Spinal cord (tissue), 10 donors: ENCODE data around the gene PTGES2. TPM values are rescaled to one million over a fixed set of nuclear protein-coding genes. Genes with fewer than 3 reads are reported as not detected.

Experiments
- DNase-seq, 6 donors: peaks; one replicate each; pipeline versions ENCODE4 v3.0.0 to v3.0.0-alpha.2; 2013 to 2015; ENCODE audit warnings: low spot score in 6 of 6, low read depth in 4 of 6
- H3K27ac ChIP-seq: one replicate; pipeline ENCODE4 v1.5.1; 2013; ENCODE audit warnings: low read depth, low read length, control low read depth
- H3K27me3 ChIP-seq: one replicate; pipeline ENCODE4 v1.6.1; 2013; ENCODE audit warnings: low read length; ENCODE audit not compliant: control insufficient read depth, insufficient read depth
- H3K36me3 ChIP-seq: one replicate; pipeline ENCODE4 v1.6.1; 2013; ENCODE audit warnings: low read length; ENCODE audit not compliant: control insufficient read depth, insufficient read depth
- H3K4me1 ChIP-seq: one replicate; pipeline ENCODE4 v1.6.1; 2013; ENCODE audit warnings: low read length; ENCODE audit not compliant: control insufficient read depth, insufficient read depth
- H3K4me3 ChIP-seq: one replicate; pipeline ENCODE4 v1.5.1; 2013; ENCODE audit warnings: low read depth, low read length, control low read depth
- H3K9me3 ChIP-seq: one replicate; pipeline ENCODE4 v1.6.1; 2013; ENCODE audit warnings: low read length; ENCODE audit not compliant: control insufficient read depth, insufficient read depth
- WGBS: methylation state at CpG from one replicate; pipeline ENCODE4 v1.1.5; 2013; ENCODE audit warnings: missing lambda C conversion rate; ENCODE audit not compliant: insufficient coverage; 5-methylcytosine and 5-hydroxymethylcytosine counted together
- polyA plus RNA-seq, 2 donors: library from polyadenylated mRNA; unstranded; fragments of 120-200 nt; gene quantifications; one replicate each; pipeline ENCODE4 v1.2.1, GENCODE V29; 2013; ENCODE audit not compliant: insufficient read length in 2 of 2
- total RNA-seq, 2 donors: library from RNA; depleted of rRNA in 1 of 2; stranded (reverse); fragments of 120-200 nt in 1 of 2; fragments of >200 nt in 1 of 2; gene quantifications; one replicate each; pipeline versions ENCODE4 v1.2.3 to v1.2.4, GENCODE V29; 2013 to 2014
- donor health status: healthy.

Gene PTGES2
- total and polyA plus RNA-seq, 4 donors = 39.1 to 88.9 (median 62.9) TPM

DNA sequence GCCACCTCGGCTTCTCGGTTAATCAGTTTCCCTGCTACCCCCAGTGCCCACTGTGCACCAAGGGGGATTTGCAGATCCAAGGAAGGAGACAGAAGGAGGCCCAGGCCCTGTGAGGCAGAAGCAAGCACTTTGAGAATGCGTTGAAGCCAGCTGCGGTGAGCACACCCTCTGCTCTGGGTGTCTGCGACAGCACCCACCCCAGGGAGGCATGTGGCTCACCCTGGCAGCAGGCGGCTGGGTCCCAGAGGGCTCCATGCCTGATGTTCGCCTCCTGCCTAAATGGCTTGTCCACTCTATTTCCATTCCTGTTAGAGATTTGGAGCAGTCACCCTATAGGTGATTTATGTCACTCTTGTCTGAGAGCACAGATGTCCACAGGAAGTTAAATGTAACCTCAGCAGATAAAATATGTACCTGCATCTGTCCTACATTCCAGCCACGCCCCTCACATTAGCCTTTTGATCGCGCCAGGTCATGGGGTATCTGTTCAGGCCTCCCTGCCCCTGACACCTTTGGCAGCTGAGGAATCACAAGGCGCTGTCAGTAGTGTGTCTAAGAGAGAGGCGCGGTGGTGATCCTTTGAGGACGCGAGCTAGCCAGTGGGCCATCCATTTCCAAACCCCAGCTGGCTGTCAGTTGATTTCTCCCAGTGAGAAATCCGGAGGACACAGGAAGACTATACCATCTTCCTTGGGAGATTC, 28.1 kb downstream of the PTGES2 start:
- H3K36me3 ChIP-seq = peaks cover 65% of the 10 kb centered on the region
- H3K9me3 ChIP-seq = no peaks in the 10 kb centered on the region
- no peaks in the 10 kb centered on the region for H3K27me3 ChIP-seq
- no peak for DNase-seq
- H3K4me3 ChIP-seq = peak overlapping the region; percentile 46
- WGBS = 43% methylated on average over 12 of the region's 16 CpGs
- peak overlapping the region; percentile 97 for H3K27ac ChIP-seq
- H3K4me1 ChIP-seq = peaks cover 80% of the 10 kb centered on the region

- no peaks in the 10 kb centered on the region for H3K9me3 ChIP-seq
- no peaks in the 10 kb centered on the region for H3K27me3 ChIP-seq
- peak overlapping the region; percentile 97 for H3K27ac ChIP-seq
- WGBS = 11% methylated on average over 25 of the region's 32 CpGs
- peak in 5 of 6 donors; percentile 65 to 93 (median 72) for DNase-seq
- peaks cover 57% of the 10 kb centered on the region for H3K36me3 ChIP-seq
- H3K4me1 ChIP-seq = peaks cover 82% of the 10 kb centered on the region
- peak overlapping the region; percentile 46 for H3K4me3 ChIP-seq
Observed at GRCh38 chr9:128098297-128099230, 29.0 kb downstream of the PTGES2 start.

- Histone ChIP-seq H3K4me3 (peak overlapping the region; percentile 46), H3K4me1 (peaks cover 80% of the 10 kb centered on the region), H3K36me3 (peaks cover 48% of the 10 kb centered on the region), H3K27me3 (no peaks in the 10 kb centered on the region), H3K9me3 (no peaks in the 10 kb centered on the region), H3K27ac (peak overlapping the region; percentile 97)
- 58% methylated on average over 11 of the region's 13 CpGs for WGBS
- no peak for DNase-seq
Observed at GRCh38 chr9:128097543-128098296, 29.8 kb downstream of the PTGES2 start.

DNA sequence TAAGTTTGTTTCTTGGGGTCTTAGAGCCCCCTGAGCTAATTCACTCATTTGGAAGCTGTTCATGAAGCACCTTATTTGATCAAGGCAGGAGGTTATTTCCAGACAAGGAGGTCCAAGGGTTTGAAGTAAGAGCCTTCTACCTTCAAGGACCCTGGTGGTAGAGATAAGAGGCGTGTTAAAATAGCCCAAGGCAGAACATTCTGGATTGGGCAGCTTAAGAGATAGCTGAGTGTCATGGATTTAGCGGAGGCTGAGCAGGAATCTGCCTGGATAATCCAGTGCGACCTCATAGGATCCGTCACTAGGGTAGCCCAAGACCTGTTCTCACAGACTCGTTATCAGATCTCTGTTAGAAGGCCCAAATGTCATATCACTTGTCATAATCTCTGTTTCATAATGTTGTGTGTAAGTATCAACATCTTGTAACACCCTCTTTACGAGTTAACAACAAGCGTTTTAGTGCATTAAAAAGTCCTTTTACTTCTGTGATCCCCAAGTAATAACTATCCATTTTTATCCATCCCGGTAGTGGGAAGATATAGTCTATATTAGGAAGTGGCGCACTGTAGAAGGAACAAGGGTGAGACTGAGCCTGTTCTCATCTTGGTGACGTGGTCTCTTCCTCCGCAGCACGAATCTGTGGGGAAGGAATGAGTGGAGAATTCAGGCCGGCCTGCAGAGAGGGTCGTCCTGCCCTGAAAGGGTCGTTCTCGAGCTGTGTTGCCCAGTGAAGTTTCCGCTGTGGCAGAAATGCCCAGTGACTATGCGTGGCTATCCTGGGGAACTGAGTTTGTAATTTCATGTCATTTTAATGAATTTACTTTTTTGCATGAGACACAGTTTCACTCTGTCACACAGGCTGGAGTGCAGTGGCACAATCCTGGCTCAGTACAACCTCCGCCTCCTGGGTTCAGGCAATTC, 30.7 kb downstream of the PTGES2 start:
- Histone ChIP-seq H3K4me1 (peaks cover 82% of the 10 kb centered on the region), H3K4me3 (no peak overlapping the region), H3K9me3 (no peaks in the 10 kb centered on the region), H3K27me3 (no peaks in the 10 kb centered on the region), H3K27ac (peak overlapping the region; percentile 97), H3K36me3 (peaks cover 40% of the 10 kb centered on the region)
- 80% methylated on average over 15 of the region's 19 CpGs for WGBS
- DNase-seq = no peak

DNA sequence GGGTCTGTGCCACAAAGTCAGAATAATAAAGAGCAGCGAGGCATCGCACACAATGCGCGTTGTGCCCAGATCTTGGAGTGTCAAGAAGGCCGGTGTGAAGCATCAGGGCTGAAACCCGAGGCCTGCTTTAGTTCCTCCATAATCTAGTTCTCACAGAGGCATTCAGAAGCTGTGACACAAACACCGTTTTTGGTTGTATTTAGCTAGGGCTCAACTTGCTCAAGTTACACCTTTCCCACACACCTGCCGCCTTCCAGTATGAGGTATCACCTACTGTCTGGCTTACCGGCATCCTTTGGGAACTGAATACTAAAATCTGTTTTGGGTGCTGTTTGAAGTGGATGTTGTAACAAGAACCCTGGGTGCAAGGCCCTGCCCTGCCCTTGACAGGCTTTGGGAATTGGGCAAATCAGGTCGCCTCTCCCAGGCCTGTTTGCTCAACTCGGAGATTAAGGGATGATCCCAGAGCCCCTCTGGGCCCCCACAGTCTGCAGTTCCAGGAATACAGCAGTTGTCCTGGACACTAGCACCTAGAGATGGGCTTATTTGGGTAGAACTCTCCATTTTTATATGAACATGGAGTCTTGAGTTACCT, 32.5 kb downstream of the PTGES2 start:
- Histone ChIP-seq H3K27ac (peak overlapping the region; percentile 95), H3K4me3 (no peak overlapping the region), H3K27me3 (no peaks in the 10 kb centered on the region), H3K4me1 (peaks cover 80% of the 10 kb centered on the region), H3K36me3 (peaks cover 22% of the 10 kb centered on the region), H3K9me3 (no peaks in the 10 kb centered on the region)
- WGBS = 72% methylated on average over 9 of the region's 11 CpGs
- no peak for DNase-seq

- peak overlapping the region; percentile 95 for H3K27ac ChIP-seq
- peaks cover 17% of the 10 kb centered on the region for H3K36me3 ChIP-seq
- no peaks in the 10 kb centered on the region for H3K27me3 ChIP-seq
- peaks cover 73% of the 10 kb centered on the region for H3K4me1 ChIP-seq
- 27% methylated on average over 5 of the region's 8 CpGs for WGBS
- H3K9me3 ChIP-seq = no peaks in the 10 kb centered on the region
- peak; percentile 83 to 99 (median 89) for DNase-seq
- H3K4me3 ChIP-seq = peak overlapping the region; percentile 4
Observed at GRCh38 chr9:128094166-128094949, 33.2 kb downstream of the PTGES2 start.

DNA sequence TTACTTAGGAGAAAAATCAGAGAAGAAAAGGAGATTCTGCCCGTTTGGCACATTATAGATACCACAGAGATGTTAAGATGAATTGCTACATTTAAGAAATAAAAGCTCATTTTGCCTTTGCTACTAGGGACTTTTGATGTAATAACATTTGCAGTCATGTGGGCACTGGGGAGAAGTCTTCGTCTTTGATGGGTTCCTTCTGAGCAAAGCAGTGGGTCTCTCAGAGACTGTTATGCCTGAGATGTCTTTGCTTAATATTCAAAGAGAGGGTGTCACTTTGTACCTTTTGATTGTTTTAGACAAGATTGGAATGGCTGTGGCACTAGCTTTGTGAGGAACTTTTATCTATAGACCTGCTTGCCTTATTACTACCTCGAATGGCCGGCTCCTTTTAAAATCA, 34.5 kb downstream of the PTGES2 start:
- Histone ChIP-seq H3K9me3 (no peaks in the 10 kb centered on the region), H3K36me3 (peaks cover 11% of the 10 kb centered on the region), H3K4me3 (peak overlapping the region; percentile 63), H3K27ac (peak overlapping the region; percentile 95), H3K27me3 (no peaks in the 10 kb centered on the region), H3K4me1 (peaks cover 65% of the 10 kb centered on the region)
- DNase-seq = no peak
- 13% methylated on average over 3 of the region's 4 CpGs for WGBS
